Activated CD4-positive, alpha-beta T cell treated with anti-CD3 and anti-CD28 coated beads for 4 hours (primary cell): ENCODE results near the gene SLC25A28.
"Not testable (repeated sequence)": the region's sequence is repeated elsewhere in the genome, so short reads cannot be mapped to it uniquely, and the experiment has no call there.

Source experiments
- DNase-seq, 2 donors: peaks; one replicate each; pipeline ENCODE4 v3.0.0-alpha.2; 2020

The SLC25A28 gene

GRCh38 chr10:99625124-99625523, 4.9 kb upstream of the SLC25A28 start:
- DNase-seq = not testable (repeated sequence)

- no peak for DNase-seq
Measured at GRCh38 chr10:99623919-99624318, 3.7 kb upstream of the SLC25A28 start.

- no peak for DNase-seq
Measured at GRCh38 chr10:99621454-99622251, 1.4 kb upstream of the SLC25A28 start.

- DNase-seq = peak; percentile 81
Measured at GRCh38 chr10:99620711-99621453, 643 bp upstream of the SLC25A28 start.

GRCh38 chr10:99619090-99619800, 994 bp downstream of the SLC25A28 start:
- DNase-seq = no peak

GRCh38 chr10:99617696-99618095, 2.5 kb downstream of the SLC25A28 start:
- no peak for DNase-seq

- no peak for DNase-seq
Measured at GRCh38 chr10:99615426-99615825, 4.8 kb downstream of the SLC25A28 start.

GRCh38 chr10:99612167-99612831, 7.9 kb downstream of the SLC25A28 start:
- DNase-seq = peak; percentile 11 to 26

GRCh38 chr10:99611326-99611725, 8.9 kb downstream of the SLC25A28 start:
- no peak for DNase-seq

- no peak for DNase-seq
Measured at GRCh38 chr10:99610221-99610620, 10.0 kb downstream of the SLC25A28 start.

- no peak for DNase-seq
Measured at GRCh38 chr10:99609186-99609585, 11.1 kb downstream of the SLC25A28 start.

GRCh38 chr10:99605351-99605750, 14.9 kb downstream of the SLC25A28 start:
- DNase-seq = no peak

- no peak for DNase-seq
Measured at GRCh38 chr10:99604862-99605261, 15.4 kb downstream of the SLC25A28 start.

- no peak for DNase-seq
Measured at GRCh38 chr10:99598781-99599509, 21.3 kb downstream of the SLC25A28 start.

- DNase-seq = no peak
Measured at GRCh38 chr10:99598011-99598410, 22.2 kb downstream of the SLC25A28 start.

- DNase-seq = not testable (repeated sequence)
Measured at GRCh38 chr10:99596708-99597107, 23.5 kb downstream of the SLC25A28 start.

- no peak for DNase-seq
Measured at GRCh38 chr10:99595770-99596465, 24.3 kb downstream of the SLC25A28 start.

GRCh38 chr10:99595236-99595635, 25.0 kb downstream of the SLC25A28 start:
- no peak for DNase-seq

GRCh38 chr10:99593312-99593711, 26.9 kb downstream of the SLC25A28 start:
- DNase-seq = no peak

GRCh38 chr10:99590799-99591198, 29.4 kb downstream of the SLC25A28 start:
- no peak for DNase-seq

GRCh38 chr10:99583687-99584086, 36.6 kb downstream of the SLC25A28 start:
- no peak for DNase-seq
